ENCODE results near the gene ATE1. TPM values are rescaled to one million over a fixed set of nuclear protein-coding genes. Genes with fewer than 3 reads are reported as not detected.

The ATE1 gene
- total RNA-seq, 1 donor from 2014 or later: 36.9 TPM

Other genes with a start within 250 kb of the ATE1 start
- 30.3 TPM for gene NSMCE4A, start 47.2 kb upstream of the ATE1 start, total RNA-seq
- gene TACC2, start 61.1 kb upstream of the ATE1 start, total RNA-seq: 377 TPM

Data from left ventricle myocardium superior (tissue), 1 donor.